T47D (cell line): ENCODE measurements around the gene GALNT10.

Experiments
- DNase-seq, 2 experiments: peaks; one replicate each; pipeline versions ENCODE4 v3.0.0 to v3.0.0-alpha.2; 2011 to 2012; ENCODE audit warnings: low read depth in 1 of 2, low spot score in 1 of 2
- JUND ChIP-seq: IDR thresholded peaks from 2 replicates; pipeline ENCODE4 v1.6.1; 2012; ENCODE audit warnings: low read depth
- in situ Hi-C: cut with HindIII; loops from 2 replicates; pipeline ENCODE4 v1.10.0; 2016; ENCODE audit warnings: low sequenced_read_pairs, low pct_unique_long_range_greater_than_20kb

The GALNT10 gene

GRCh38 chr5:154409230-154409840, 218.8 kb downstream of the GALNT10 start:
- no peak for DNase-seq
- in situ Hi-C loops, result no loop called here
- no peak for TF ChIP-seq JUND

DNA sequence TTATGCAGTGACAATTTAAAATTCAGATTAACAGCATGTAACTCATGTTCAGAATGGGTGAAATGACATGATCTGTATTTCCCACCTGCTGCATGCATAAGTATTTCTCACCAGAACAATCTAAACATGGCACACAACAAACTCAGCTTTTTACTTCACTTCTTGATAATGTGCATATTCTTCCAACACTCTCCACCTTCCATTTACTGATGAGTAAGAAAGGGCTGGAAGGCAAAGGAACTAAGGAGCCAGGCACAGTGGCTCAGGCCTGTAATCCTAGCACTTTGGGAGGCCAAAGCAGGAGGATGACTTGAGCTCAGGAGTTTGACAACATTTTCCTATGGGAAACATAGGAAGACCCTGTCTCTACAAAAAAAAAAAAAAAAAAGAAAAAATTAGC, 219.5 kb downstream of the GALNT10 start:
- TF ChIP-seq JUND, result no peak
- DNase-seq, result no peak
- in situ Hi-C loops, result no loop called here

- no peak for DNase-seq
- TF ChIP-seq JUND, result no peak
- in situ Hi-C loops, result no loop called here
These were observed 220.3 kb downstream of the GALNT10 start for GRCh38 chr5:154410786-154411185.

DNA sequence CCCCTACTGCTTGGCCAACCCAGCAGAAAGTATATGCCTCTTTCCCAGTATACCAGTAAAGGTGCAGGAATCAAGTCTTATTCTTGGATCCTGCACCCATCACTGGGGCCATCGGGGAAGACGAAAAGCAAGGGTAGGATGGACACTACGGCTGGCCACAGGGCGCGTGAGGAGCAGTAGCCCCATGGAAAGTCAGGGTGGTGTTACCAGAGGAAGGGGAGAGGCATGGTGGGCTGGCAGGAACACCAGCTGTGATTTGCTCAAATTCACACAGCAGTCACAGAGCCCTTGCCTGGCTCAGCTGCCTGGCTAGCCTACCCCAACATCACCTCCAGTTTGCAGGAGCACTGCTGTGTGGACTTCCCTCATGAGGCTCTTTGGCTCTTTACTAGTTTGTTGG, 220.8 kb downstream of the GALNT10 start:
- in situ Hi-C loops, result no loop called here
- no peak for DNase-seq
- TF ChIP-seq JUND, result no peak

GRCh38 chr5:154412316-154412715, 221.8 kb downstream of the GALNT10 start:
- no peak for TF ChIP-seq JUND
- no peak for DNase-seq
- in situ Hi-C loops, result no loop called here

DNA sequence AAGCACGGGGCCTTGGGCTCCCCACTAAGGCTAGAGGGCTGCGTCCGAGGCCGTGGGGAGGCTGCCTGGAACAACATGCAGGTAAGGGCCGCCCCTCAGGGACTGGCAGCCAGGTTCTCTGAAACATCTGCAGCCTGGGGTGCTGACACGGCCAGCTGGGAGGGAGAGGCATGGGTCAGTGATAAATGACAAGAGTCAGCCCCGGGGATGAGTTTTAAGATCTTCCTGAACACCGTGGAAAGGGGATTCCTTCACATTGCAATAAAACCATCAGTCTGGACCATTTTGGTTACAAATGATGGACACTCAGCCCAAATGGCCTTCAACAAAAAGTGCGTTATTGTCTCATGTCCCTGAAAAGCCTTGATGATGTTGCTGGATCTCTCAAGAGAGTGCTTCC, 222.4 kb downstream of the GALNT10 start:
- no peak for DNase-seq
- no peak for TF ChIP-seq JUND
- in situ Hi-C loops, result no loop called here

DNA sequence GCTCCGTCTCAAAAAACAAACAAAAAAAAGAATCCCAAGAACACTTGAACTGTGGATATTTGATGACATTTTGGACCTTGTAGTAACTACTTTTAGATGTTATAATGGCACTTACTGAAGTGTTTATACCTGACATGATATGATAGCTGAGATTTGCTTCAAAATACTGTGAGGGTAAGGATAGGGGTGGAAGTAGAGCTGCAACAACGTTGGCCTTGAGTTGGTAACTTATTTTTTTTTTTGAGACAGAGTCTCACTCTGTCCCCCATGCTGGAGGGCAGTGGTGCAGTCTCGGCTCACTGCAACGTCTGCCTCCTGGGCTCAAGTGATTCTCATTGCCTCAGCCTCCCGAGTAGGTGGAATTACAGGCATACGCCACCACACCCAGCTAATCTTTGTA, 224.6 kb downstream of the GALNT10 start:
- no peak for DNase-seq
- TF ChIP-seq JUND, result no peak
- in situ Hi-C loops, result no loop called here

DNA sequence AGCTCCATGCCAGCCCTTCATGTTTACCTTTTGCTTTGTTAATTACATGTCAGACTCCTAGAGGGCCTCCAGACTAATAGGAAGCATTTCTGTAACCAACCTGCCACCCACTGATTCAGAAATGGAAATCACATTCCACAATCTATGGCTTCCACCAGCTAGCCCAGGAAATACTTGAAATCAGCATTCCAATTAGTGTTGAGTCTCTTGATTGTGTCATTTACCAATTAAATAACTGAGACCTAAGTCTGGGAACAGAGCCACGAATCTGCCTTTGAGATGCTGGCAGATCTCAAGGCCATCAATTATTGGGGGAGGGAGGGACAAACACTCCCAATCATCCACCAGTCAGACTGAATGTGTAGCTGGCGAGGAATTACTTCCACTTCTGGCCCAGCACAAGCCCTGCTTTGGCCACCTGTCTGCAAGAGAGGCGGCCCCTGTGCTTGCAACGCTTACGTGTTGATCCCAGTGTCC, 227.8 kb downstream of the GALNT10 start:
- in situ Hi-C loops, result no loop called here
- no peak for TF ChIP-seq JUND
- no peak for DNase-seq

GRCh38 chr5:154419236-154419635, 228.7 kb downstream of the GALNT10 start:
- no peak for DNase-seq
- no peak for TF ChIP-seq JUND
- in situ Hi-C loops, result no loop called here

DNA sequence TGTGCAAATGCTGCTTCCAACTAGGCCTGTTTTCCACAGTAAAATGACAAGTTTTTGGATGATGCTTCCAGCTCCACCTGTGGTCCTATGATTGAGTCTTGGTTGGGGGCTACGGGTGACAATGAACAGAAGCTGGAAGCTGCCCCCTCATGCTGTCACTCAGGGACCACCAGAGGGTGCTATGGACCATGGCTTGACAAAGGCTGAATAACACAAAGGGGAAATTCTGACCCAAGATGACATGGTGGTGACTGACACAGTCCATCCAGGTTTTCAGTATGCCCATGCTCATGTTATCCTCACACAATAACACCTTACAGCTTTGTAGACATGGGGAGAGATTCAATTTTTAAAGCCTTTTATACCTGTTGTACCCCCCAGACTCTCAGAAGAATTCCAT, 231.3 kb downstream of the GALNT10 start:
- DNase-seq, result peak in 1 of 2 experiments; percentile 34
- in situ Hi-C loops, result no loop called here
- TF ChIP-seq JUND, result no peak

DNA sequence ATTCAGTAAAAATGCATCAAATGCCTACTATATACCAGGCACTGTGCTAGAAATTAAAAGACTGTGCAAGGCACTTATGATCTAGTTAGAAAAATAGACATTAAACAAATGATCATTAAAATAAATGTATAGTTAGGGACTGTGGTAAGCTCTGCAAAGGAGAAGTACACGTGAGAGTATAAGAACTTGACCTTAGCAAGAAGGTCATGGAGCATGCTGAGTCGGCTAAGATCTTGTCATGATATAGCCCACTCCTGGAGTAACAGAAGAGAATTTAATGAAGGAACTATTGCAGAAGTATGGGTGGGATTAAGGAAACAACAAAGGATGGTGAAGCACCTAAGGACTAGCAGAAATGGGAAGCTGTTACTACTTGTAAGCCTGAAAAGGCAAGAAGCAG, 231.8 kb downstream of the GALNT10 start:
- no peak for TF ChIP-seq JUND
- no peak for DNase-seq
- in situ Hi-C loops, result no loop called here

GRCh38 chr5:154428208-154428607, 237.7 kb downstream of the GALNT10 start:
- in situ Hi-C loops, result no loop called here
- no peak for DNase-seq
- TF ChIP-seq JUND, result no peak

- TF ChIP-seq JUND, result no peak
- in situ Hi-C loops, result no loop called here
- no peak for DNase-seq
These were observed 238.8 kb downstream of the GALNT10 start for GRCh38 chr5:154429341-154429740.

DNA sequence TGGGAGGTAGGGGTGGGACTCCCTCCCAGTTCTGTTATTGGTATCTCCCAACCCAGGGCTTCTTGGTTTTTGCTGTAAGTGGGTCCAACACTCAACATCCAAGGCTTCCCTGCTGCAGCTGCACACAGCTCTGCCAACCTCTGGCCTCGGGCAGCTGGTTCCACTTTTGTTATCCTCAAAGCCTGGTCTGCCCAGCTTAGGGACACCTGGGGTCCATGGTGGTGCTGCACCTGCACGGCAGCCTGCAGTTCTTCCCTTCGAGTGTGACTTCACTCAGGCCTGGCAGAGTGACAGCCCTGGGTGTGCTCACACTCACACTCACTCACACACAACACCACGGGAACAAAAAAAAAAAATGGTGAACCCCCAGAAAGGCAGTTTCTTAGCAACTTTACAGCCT, 239.9 kb downstream of the GALNT10 start:
- no peak for DNase-seq
- no peak for TF ChIP-seq JUND
- in situ Hi-C loops, result no loop called here
